Hepatic stellate cell (primary cell): ENCODE results near the gene SPATA20.

Experiments
- DNase-seq: peaks from one replicate; pipeline ENCODE4 v3.0.0; 2011; ENCODE audit warnings: low spot score

Gene SPATA20

GRCh38 chr17:50579399-50579798 is 32.4 kb downstream of the SPATA20 start:
- no peak for DNase-seq

- DNase-seq, result no peak
Measured at GRCh38 chr17:50580646-50581045, 33.7 kb downstream of the SPATA20 start.

- no peak for DNase-seq
Measured at GRCh38 chr17:50581316-50581715, 34.3 kb downstream of the SPATA20 start.

GRCh38 chr17:50582741-50583140 is 35.8 kb downstream of the SPATA20 start:
- DNase-seq, result no peak

- DNase-seq, result no peak
Measured at GRCh38 chr17:50583641-50584040, 36.7 kb downstream of the SPATA20 start.

- DNase-seq, result no peak
Measured at GRCh38 chr17:50584116-50584515, 37.1 kb downstream of the SPATA20 start.

- DNase-seq, result no peak
Measured at GRCh38 chr17:50584749-50585148, 37.8 kb downstream of the SPATA20 start.

GRCh38 chr17:50585346-50585745 is 38.4 kb downstream of the SPATA20 start:
- DNase-seq, result no peak

- DNase-seq, result no peak
Measured at GRCh38 chr17:50585891-50586290, 38.9 kb downstream of the SPATA20 start.

- no peak for DNase-seq
Measured at GRCh38 chr17:50586421-50587247, 39.7 kb downstream of the SPATA20 start.

GRCh38 chr17:50587571-50587970 is 40.6 kb downstream of the SPATA20 start:
- DNase-seq, result no peak

GRCh38 chr17:50588391-50589049 is 41.5 kb downstream of the SPATA20 start:
- DNase-seq, result no peak

- DNase-seq, result no peak
Measured at GRCh38 chr17:50589095-50589705, 42.2 kb downstream of the SPATA20 start.

- no peak for DNase-seq
Measured at GRCh38 chr17:50590946-50591737, 44.2 kb downstream of the SPATA20 start.

- no peak for DNase-seq
Measured at GRCh38 chr17:50593321-50593720, 46.3 kb downstream of the SPATA20 start.

- no peak for DNase-seq
Measured at GRCh38 chr17:50594128-50594823, 47.3 kb downstream of the SPATA20 start.

GRCh38 chr17:50594892-50595291 is 47.9 kb downstream of the SPATA20 start:
- no peak for DNase-seq

- DNase-seq, result no peak
Measured at GRCh38 chr17:50596191-50597037, 49.4 kb downstream of the SPATA20 start.

GRCh38 chr17:50598487-50598886 is 51.5 kb downstream of the SPATA20 start:
- no peak for DNase-seq

GRCh38 chr17:50599606-50600005 is 52.6 kb downstream of the SPATA20 start:
- DNase-seq, result no peak
